ENCODE measurements around the gene GALNT17.

Gene GALNT17

GRCh38 chr7:71285571-71286145 is 153.7 kb downstream of the GALNT17 start:
- no peak for DNase-seq (ENCODE audit: low read depth in 2 of 2)

GRCh38 chr7:71286336-71286735 is 154.4 kb downstream of the GALNT17 start:
- DNase-seq (ENCODE audit: low read depth in 2 of 2), result no peak

- DNase-seq (ENCODE audit: low read depth in 2 of 2), result no peak
Observed at GRCh38 chr7:71286924-71287323, 155.0 kb downstream of the GALNT17 start.

GRCh38 chr7:71290452-71290851 is 158.5 kb downstream of the GALNT17 start:
- DNase-seq (ENCODE audit: low read depth in 2 of 2), result no peak

- no peak for DNase-seq (ENCODE audit: low read depth in 2 of 2)
Observed at GRCh38 chr7:71298378-71298777, 166.4 kb downstream of the GALNT17 start.

GRCh38 chr7:71300086-71300485 is 168.1 kb downstream of the GALNT17 start:
- DNase-seq (ENCODE audit: low read depth in 2 of 2), result no peak

- DNase-seq (ENCODE audit: low read depth in 2 of 2), result no peak
Observed at GRCh38 chr7:71300603-71301002, 168.7 kb downstream of the GALNT17 start.

- no peak for DNase-seq (ENCODE audit: low read depth in 2 of 2)
Observed at GRCh38 chr7:71301167-71301566, 169.2 kb downstream of the GALNT17 start.

GRCh38 chr7:71303566-71303965 is 171.6 kb downstream of the GALNT17 start:
- DNase-seq (ENCODE audit: low read depth in 2 of 2), result no peak

- DNase-seq (ENCODE audit: low read depth in 2 of 2), result no peak
Observed at GRCh38 chr7:71308096-71308495, 176.2 kb downstream of the GALNT17 start.

- no peak for DNase-seq (ENCODE audit: low read depth in 2 of 2)
Observed at GRCh38 chr7:71311576-71311975, 179.6 kb downstream of the GALNT17 start.

- no peak for DNase-seq (ENCODE audit: low read depth in 2 of 2)
Observed at GRCh38 chr7:71312755-71313490, 181.0 kb downstream of the GALNT17 start.

- no peak for DNase-seq (ENCODE audit: low read depth in 2 of 2)
Observed at GRCh38 chr7:71313553-71313952, 181.6 kb downstream of the GALNT17 start.

GRCh38 chr7:71320916-71321315 is 189.0 kb downstream of the GALNT17 start:
- no peak for DNase-seq (ENCODE audit: low read depth in 2 of 2)

GRCh38 chr7:71322201-71322600 is 190.3 kb downstream of the GALNT17 start:
- DNase-seq (ENCODE audit: low read depth in 2 of 2), result no peak

- DNase-seq (ENCODE audit: low read depth in 2 of 2), result no peak
Observed at GRCh38 chr7:71323726-71324125, 191.8 kb downstream of the GALNT17 start.

- no peak for DNase-seq (ENCODE audit: low read depth in 2 of 2)
Observed at GRCh38 chr7:71325151-71325550, 193.2 kb downstream of the GALNT17 start.

- no peak for DNase-seq (ENCODE audit: low read depth in 2 of 2)
Observed at GRCh38 chr7:71326595-71326994, 194.7 kb downstream of the GALNT17 start.

- DNase-seq (ENCODE audit: low read depth in 2 of 2), result no peak
Observed at GRCh38 chr7:71327946-71328345, 196.0 kb downstream of the GALNT17 start.

GRCh38 chr7:71329030-71329660 is 197.2 kb downstream of the GALNT17 start:
- DNase-seq (ENCODE audit: low read depth in 2 of 2), result no peak

GRCh38 chr7:71332207-71332606 is 200.3 kb downstream of the GALNT17 start:
- DNase-seq (ENCODE audit: low read depth in 2 of 2), result no peak

- DNase-seq (ENCODE audit: low read depth in 2 of 2), result no peak
Observed at GRCh38 chr7:71334541-71334940, 202.6 kb downstream of the GALNT17 start.

- no peak for DNase-seq (ENCODE audit: low read depth in 2 of 2)
Observed at GRCh38 chr7:71338866-71339265, 206.9 kb downstream of the GALNT17 start.
